Measurements from ENCODE around the gene SPAG9. TPM values are rescaled to one million over a fixed set of nuclear protein-coding genes. Genes with fewer than 3 reads are reported as not detected.

The SPAG9 gene
- total RNA-seq, 1 experiment from 2014 or later = 54.3 TPM

GRCh38 chr17:51128076-51128475, 7.4 kb upstream of the SPAG9 start:
- H3K23ac ChIP-seq (ENCODE audit: insufficient read length, low read depth, low read length) = no peak overlapping the region
- no peaks in the 10 kb centered on the region for H4K20me1 ChIP-seq (ENCODE audit: control insufficient read depth, insufficient read depth, insufficient read length)
- H3K4ac ChIP-seq (ENCODE audit: low read depth, low read length) = no peak overlapping the region
- peak; percentile 39 for DNase-seq
- H3K56ac ChIP-seq (ENCODE audit: insufficient read length, low read depth, low read length) = no peak overlapping the region
- Mint-ChIP-seq H3K4me3 (no peak overlapping the region), H3K4me1 (no peaks in the 10 kb centered on the region), H3K9me3 (no peaks in the 10 kb centered on the region; a peak in 1 of 5 replicates), H3K36me3 (ENCODE audit: insufficient read depth in 1 of 3, low read depth in 3 of 3) (no peaks in the 10 kb centered on the region), H3K27ac (no peak overlapping the region), H3K27me3 (ENCODE audit: low read depth) (no peaks in the 10 kb centered on the region)
- H3K23me2 ChIP-seq (ENCODE audit: insufficient read length, low read depth, low read length, poor library complexity, severe bottlenecking) = no peaks in the 10 kb centered on the region
- no peak for TF ChIP-seq CTCF (conservative IDR thresholded peaks at IDR 0.05)
- no peak overlapping the region for H2BK5ac ChIP-seq (ENCODE audit: insufficient read length, low read length)
- no peak overlapping the region for H4K8ac ChIP-seq (replicated peaks; ENCODE audit: insufficient read length, low read depth, low read length)
- no peak overlapping the region for H3K4me2 ChIP-seq (ENCODE audit: insufficient read depth, insufficient read length, low read length)
- no peaks in the 10 kb centered on the region for H3K79me1 ChIP-seq (ENCODE audit: insufficient read depth, low read depth, low read length, poor library complexity, severe bottlenecking)
- no peak overlapping the region for H4K91ac ChIP-seq (ENCODE audit: insufficient read length, low read depth, low read length)
- H3K4me1 ChIP-seq (ENCODE audit: insufficient read depth, low read length) = no peaks in the 10 kb centered on the region
- no peak overlapping the region for H2AK5ac ChIP-seq (ENCODE audit: insufficient read length, low read length)
- H2BK120ac ChIP-seq (ENCODE audit: low read depth, low read length, poor library complexity, severe bottlenecking) = no peak overlapping the region
- no peak overlapping the region for H2BK12ac ChIP-seq (ENCODE audit: insufficient read length, low read depth, low read length)
- no peak overlapping the region for H3K9ac ChIP-seq (ENCODE audit: extremely low read depth, insufficient read length, low read length)
- no peak overlapping the region for H3T11ph ChIP-seq (ENCODE audit: low read length)
- H3K27ac ChIP-seq (ENCODE audit: insufficient read length, low read depth, low read length) = no peak overlapping the region
- no peaks in the 10 kb centered on the region for H3K79me2 ChIP-seq (ENCODE audit: insufficient read depth, low read length)
- H2BK20ac ChIP-seq (ENCODE audit: low read depth, low read length, poor library complexity, severe bottlenecking) = no peak overlapping the region
- H3K14ac ChIP-seq (ENCODE audit: insufficient read depth, low read length) = no peak overlapping the region
- H3K18ac ChIP-seq (ENCODE audit: insufficient read length, low read depth, low read length) = no peak overlapping the region
- H4K5ac ChIP-seq (ENCODE audit: insufficient read length, low read depth, low read length) = no peak overlapping the region
- H2BK15ac ChIP-seq (ENCODE audit: low read depth, low read length) = no peak overlapping the region
- H3K27me3 ChIP-seq (ENCODE audit: insufficient read depth, low read length) = no peaks in the 10 kb centered on the region
- no peaks in the 10 kb centered on the region for H3K9me3 ChIP-seq (ENCODE audit: control insufficient read depth, low read depth, low read length)
- no CpG with 5 or more reads among the region's 3 CpGs for WGBS (ENCODE audit: extremely low coverage, insufficient read length, low lambda C conversion rate)
- H2AFZ ChIP-seq (ENCODE audit: low read length) = no peak overlapping the region

Data from H9 (cell line).